Measurements from ENCODE around the gene RABEP2.

GRCh38 chr16:28873543-28874201, 51.4 kb downstream of the RABEP2 start:
- TF ChIP-seq, protein P1, sequence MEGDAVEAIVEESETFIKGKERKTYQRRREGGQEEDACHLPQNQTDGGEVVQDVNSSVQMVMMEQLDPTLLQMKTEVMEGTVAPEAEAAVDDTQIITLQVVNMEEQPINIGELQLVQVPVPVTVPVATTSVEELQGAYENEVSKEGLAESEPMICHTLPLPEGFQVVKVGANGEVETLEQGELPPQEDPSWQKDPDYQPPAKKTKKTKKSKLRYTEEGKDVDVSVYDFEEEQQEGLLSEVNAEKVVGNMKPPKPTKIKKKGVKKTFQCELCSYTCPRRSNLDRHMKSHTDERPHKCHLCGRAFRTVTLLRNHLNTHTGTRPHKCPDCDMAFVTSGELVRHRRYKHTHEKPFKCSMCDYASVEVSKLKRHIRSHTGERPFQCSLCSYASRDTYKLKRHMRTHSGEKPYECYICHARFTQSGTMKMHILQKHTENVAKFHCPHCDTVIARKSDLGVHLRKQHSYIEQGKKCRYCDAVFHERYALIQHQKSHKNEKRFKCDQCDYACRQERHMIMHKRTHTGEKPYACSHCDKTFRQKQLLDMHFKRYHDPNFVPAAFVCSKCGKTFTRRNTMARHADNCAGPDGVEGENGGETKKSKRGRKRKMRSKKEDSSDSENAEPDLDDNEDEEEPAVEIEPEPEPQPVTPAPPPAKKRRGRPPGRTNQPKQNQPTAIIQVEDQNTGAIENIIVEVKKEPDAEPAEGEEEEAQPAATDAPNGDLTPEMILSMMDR (IDR thresholded peaks at IDR 0.05): peak; percentile 47 to 67 (median 54)
- TF ChIP-seq POLR2A (IDR thresholded peaks at IDR 0.05): no peak
